GM13977 (cell line): ENCODE measurements around the gene POLE3.

ENCODE experiments used
- DNase-seq: peaks from one replicate; pipeline ENCODE4 v3.0.0; 2012; ENCODE audit warnings: low spot score
- CTCF ChIP-seq: IDR thresholded peaks from 2 replicates; pipeline ENCODE4 v1.5.1; 2012; ENCODE audit warnings: mild to moderate bottlenecking, control low read depth; ENCODE audit not compliant: insufficient read depth; ENCODE audit errors: extremely low read depth, missing control alignments
- in situ Hi-C: fragments of 300-500 bp; cut with MboI; formaldehyde crosslinking; loops from one replicate; pipeline ENCODE4 v1.12.0; 2022; ENCODE audit warnings: low sequenced_read_pairs, low pct_unique_long_range_greater_than_20kb, mixed read lengths, inconsistent platforms; ENCODE audit not compliant: unreplicated experiment

The POLE3 gene

GRCh38 chr9:113393281-113393680 lies 17.2 kb downstream of the POLE3 start:
- in situ Hi-C loops: no loop called here
- no peak for DNase-seq
- no peak for TF ChIP-seq CTCF

- in situ Hi-C loops: no loop called here
- TF ChIP-seq CTCF: no peak
Measured at GRCh38 chr9:113391917-113392316, 18.6 kb downstream of the POLE3 start.

GRCh38 chr9:113390192-113390960 lies 20.1 kb downstream of the POLE3 start:
- no peak for DNase-seq
- TF ChIP-seq CTCF: no peak
- in situ Hi-C loops: no loop called here

More at GRCh38 chr9:113391917-113392316, 18.6 kb downstream of the POLE3 start:
- no peak for DNase-seq

- DNase-seq: no peak
- no peak for TF ChIP-seq CTCF
- in situ Hi-C loops: no loop called here
Measured at GRCh38 chr9:113389451-113389850, 21.0 kb downstream of the POLE3 start.

- in situ Hi-C loops: no loop called here
- no peak for DNase-seq
- no peak for TF ChIP-seq CTCF
Measured at GRCh38 chr9:113388833-113389232, 21.6 kb downstream of the POLE3 start.

GRCh38 chr9:113387560-113388230 lies 22.8 kb downstream of the POLE3 start:
- TF ChIP-seq CTCF: no peak
- in situ Hi-C loops: no loop called here
- no peak for DNase-seq
